Prostate gland (tissue), 2 donors: ENCODE data around the gene DAPL1.

Source experiments
- CTCF ChIP-seq, 4 experiments: fragments of 200-600 bp in 2 of 4; fragments of 450-650 bp in 2 of 4; sonication (generic) in 2 of 4; IDR thresholded peaks; 1 replicate in 3 of 4; 2 replicates in 1 of 4; pipeline ENCODE4 v1.5.1; 2016 to 2019; ENCODE audit warnings: antibody characterized with exemption in 4 of 4, mild to moderate bottlenecking in 2 of 4, moderate library complexity in 2 of 4
- POLR2A ChIP-seq: fragments of 450-650 bp; IDR thresholded peaks from one replicate; pipeline ENCODE4 v1.6.1; 2016; ENCODE audit warnings: antibody characterized with exemption, mild to moderate bottlenecking
- POLR2AphosphoS5 ChIP-seq: sonication (generic); formaldehyde crosslinking; IDR thresholded peaks from one replicate; pipeline ENCODE4 v1.6.1; 2017; ENCODE audit warnings: antibody characterized with exemption

GRCh38 chr2:158818511-158818910, 23.4 kb downstream of the DAPL1 start:
- TF ChIP-seq CTCF (IDR thresholded peaks at IDR 0.05) (no peak), POLR2A (no peak), POLR2AphosphoS5 (no peak)
